Esophagus muscularis mucosa (tissue), 3 donors: Measurements from ENCODE around the gene SLC29A4.
"Not testable (repeated sequence)": the region's sequence is repeated elsewhere in the genome, so short reads cannot be mapped to it uniquely, and the experiment has no call there.

Experiments used
- POLR2A ChIP-seq: fragments of 450-650 bp; IDR thresholded peaks from one replicate; pipeline ENCODE4 v1.6.1; 2017; ENCODE audit warnings: antibody characterized with exemption, moderate library complexity, mild to moderate bottlenecking, low read depth
- POLR2AphosphoS5 ChIP-seq, 2 donors: sonication (generic); formaldehyde crosslinking; IDR thresholded peaks; one replicate each; pipeline ENCODE4 v1.6.1; 2017; ENCODE audit warnings: antibody characterized with exemption in 2 of 2
- TF ChIP-seq, protein P1 (sequence below), 3 experiments: fragments of 200-600 bp in 2 of 3; fragments of 450-650 bp in 1 of 3; sonication (generic) in 2 of 3; IDR thresholded peaks; one replicate each; pipeline ENCODE4 v1.5.1; 2017 to 2019; ENCODE audit warnings: antibody characterized with exemption in 3 of 3, mild to moderate bottlenecking in 2 of 3, moderate library complexity in 1 of 3

DNA sequence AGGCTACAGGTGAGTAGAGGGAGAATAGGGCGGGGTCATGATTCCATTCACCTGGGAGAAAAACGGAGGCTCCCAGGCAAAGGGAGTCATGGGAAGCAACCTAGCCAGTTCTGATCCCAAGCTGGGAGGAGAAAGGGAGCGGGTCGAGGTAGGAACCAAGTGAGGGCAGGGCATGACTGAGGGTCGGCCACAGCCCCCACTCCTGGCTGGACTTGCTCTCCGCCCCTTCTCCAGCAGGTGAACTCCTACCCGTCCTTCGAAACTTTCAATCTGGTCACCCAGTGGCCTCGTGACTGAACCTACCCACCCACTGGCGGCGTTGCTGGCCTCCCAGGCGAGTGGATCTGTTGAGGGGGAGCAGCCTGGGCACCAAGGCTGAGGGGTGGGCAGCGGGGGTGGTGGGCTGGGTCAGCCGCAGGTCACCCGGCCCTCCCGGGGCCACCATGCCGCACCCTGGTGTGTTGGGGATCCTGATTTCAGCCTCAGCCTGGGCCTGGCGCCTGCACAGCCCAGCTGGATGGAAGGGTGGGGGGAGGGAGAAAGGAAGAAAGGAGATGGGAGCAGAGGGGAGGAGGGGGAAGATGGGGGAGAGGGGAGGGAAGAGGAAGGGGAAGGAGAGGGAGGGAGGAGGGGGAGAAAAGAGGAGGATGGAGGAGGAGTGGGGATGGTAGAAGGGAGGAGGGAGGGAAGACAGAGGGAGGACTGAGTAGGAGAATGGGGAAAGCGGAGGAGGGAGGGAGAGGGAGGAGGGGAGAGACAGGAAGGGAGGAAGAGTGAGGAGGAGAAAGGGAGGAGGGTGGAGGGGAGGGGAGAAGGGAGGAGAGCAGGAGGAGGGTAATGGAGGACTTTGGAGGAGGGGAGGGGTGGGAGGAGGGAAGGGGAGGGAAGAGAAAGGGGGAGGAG is 894 bp upstream of the SLC29A4 start:
- TF ChIP-seq POLR2AphosphoS5 (IDR thresholded peaks at IDR 0.05); POLR2A: not testable (repeated sequence)
- TF ChIP-seq, protein P1, sequence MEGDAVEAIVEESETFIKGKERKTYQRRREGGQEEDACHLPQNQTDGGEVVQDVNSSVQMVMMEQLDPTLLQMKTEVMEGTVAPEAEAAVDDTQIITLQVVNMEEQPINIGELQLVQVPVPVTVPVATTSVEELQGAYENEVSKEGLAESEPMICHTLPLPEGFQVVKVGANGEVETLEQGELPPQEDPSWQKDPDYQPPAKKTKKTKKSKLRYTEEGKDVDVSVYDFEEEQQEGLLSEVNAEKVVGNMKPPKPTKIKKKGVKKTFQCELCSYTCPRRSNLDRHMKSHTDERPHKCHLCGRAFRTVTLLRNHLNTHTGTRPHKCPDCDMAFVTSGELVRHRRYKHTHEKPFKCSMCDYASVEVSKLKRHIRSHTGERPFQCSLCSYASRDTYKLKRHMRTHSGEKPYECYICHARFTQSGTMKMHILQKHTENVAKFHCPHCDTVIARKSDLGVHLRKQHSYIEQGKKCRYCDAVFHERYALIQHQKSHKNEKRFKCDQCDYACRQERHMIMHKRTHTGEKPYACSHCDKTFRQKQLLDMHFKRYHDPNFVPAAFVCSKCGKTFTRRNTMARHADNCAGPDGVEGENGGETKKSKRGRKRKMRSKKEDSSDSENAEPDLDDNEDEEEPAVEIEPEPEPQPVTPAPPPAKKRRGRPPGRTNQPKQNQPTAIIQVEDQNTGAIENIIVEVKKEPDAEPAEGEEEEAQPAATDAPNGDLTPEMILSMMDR (IDR thresholded peaks at IDR 0.05): not testable (repeated sequence)
